ENCODE data around the gene HIVEP3.

DNA sequence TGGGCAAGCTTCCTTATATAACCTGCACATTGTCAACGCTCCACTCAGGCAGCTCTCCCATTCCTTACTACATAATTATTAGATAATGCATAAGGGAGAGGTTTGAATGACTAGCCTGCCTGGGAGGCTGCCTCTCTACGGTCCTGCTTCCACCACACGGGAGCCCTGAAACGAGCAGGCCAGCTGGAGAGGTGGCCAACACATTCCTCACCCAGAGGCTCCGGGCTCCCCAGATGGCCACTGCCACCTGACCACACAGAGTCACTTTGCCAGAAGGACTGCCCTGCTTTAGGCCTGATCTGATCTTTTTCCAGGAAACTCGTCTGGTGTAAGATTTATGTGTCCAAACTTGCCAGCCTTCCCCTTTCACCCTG, 27.9 kb downstream of the HIVEP3 start:
- TF ChIP-seq POLR2A (IDR thresholded peaks at IDR 0.05) (no peak), CTCF (IDR thresholded peaks at IDR 0.05) (no peak)

All from heart left ventricle (tissue), 13 donors.